ENCODE results near the gene TRMT61A. TPM values are rescaled to one million over a fixed set of nuclear protein-coding genes. Genes with fewer than 3 reads are reported as not detected.

The TRMT61A gene
- total and polyA plus RNA-seq, 2 of the 4 experiments (the other 2 are of a cell fraction) = 5.7 to 16.2 TPM

DNA sequence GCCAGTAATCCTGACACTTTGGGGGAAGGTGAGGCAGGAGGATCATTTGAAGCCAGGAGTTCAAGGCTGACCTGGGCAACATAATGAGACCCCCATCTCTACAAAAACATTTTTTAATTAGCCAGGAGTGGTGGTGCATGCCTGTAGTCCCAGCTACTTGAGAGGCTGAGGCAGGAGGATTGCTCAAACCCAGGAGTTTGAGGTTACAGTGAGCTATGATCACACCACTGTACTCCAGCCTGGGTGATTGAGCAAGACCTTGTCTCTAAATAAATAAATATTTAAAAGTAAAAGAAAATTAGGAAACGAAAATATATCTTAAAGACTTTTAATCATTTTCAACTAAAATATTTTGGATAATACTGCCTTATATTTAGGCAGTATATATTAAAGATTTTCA, 32.2 kb upstream of the TRMT61A start:
- no peak overlapping the region for H2AK5ac ChIP-seq (ENCODE audit: low read depth, low read length)
- TF ChIP-seq SMC3 (IDR thresholded peaks at IDR 0.05; ENCODE audit: low read depth, low read length) = no peak
- TF ChIP-seq MAZ (IDR thresholded peaks at IDR 0.05; ENCODE audit: borderline replicate concordance, low read depth, low read length) = no peak
- no peak for TF ChIP-seq RAD21 (IDR thresholded peaks at IDR 0.05; ENCODE audit: low read length)
- TF ChIP-seq RCOR1 (IDR thresholded peaks at IDR 0.05; ENCODE audit: insufficient replicate concordance, low read length) = no peak
- TF ChIP-seq POLR2A (IDR thresholded peaks at IDR 0.05; ENCODE audit: low read depth, low read length) = no peak
- peak; percentile 60 for TF ChIP-seq CEBPB (IDR thresholded peaks at IDR 0.05; ENCODE audit: low read depth, low read length)
- TF ChIP-seq, protein P1, sequence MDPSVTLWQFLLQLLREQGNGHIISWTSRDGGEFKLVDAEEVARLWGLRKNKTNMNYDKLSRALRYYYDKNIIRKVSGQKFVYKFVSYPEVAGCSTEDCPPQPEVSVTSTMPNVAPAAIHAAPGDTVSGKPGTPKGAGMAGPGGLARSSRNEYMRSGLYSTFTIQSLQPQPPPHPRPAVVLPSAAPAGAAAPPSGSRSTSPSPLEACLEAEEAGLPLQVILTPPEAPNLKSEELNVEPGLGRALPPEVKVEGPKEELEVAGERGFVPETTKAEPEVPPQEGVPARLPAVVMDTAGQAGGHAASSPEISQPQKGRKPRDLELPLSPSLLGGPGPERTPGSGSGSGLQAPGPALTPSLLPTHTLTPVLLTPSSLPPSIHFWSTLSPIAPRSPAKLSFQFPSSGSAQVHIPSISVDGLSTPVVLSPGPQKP (IDR thresholded peaks at IDR 0.05; ENCODE audit: borderline replicate concordance, low read depth, low read length) = no peak
- no peak for TF ChIP-seq CHD1 (IDR thresholded peaks at IDR 0.05; ENCODE audit: low read depth, low read length)
- TF ChIP-seq MXI1 (IDR thresholded peaks at IDR 0.05; ENCODE audit: borderline replicate concordance, low read depth, low read length) = no peak
- intact Hi-C loops (cut with micrococcal nuclease) (no loop called here), dilution Hi-C loops (cut with HindIII; ENCODE audit: low sequenced_read_pairs, unreplicated experiment) (no loop called here), in situ Hi-C loops (cut with MboI; ENCODE audit: low sequenced_read_pairs) (no loop called here)
- ChIA-PET CTCF (no interaction called here), POLR2A (ENCODE audit: unreplicated experiment) (no interaction called here)
- H3K4me2 ChIP-seq (ENCODE audit: low read depth, low read length) = no peak overlapping the region
- H4K8ac ChIP-seq (ENCODE audit: low read depth in 2 of 2, low read length in 2 of 2) = no peak overlapping the region
- no peak overlapping the region for H3K9ac ChIP-seq (ENCODE audit: low read depth, low read length)
- no peak overlapping the region for H4K91ac ChIP-seq (ENCODE audit: insufficient read depth, low read depth, low read length)
- H3K36me3 ChIP-seq (ENCODE audit: control insufficient read depth, insufficient read depth, low read length) = peaks cover 52% of the 10 kb centered on the region
- no peak for ATAC-seq (ENCODE audit: low read depth)
- no peak overlapping the region for H2BK5ac ChIP-seq (ENCODE audit: low read depth, low read length, poor library complexity, severe bottlenecking)
- H4K20me1 ChIP-seq (ENCODE audit: insufficient read depth, low read length) = peaks cover 25% of the 10 kb centered on the region
- H2BK120ac ChIP-seq (ENCODE audit: low read depth, low read length) = no peak overlapping the region
- H3K23ac ChIP-seq (ENCODE audit: low read depth, low read length) = no peak overlapping the region
- DNase-seq = peak; percentile 33
- no peak overlapping the region for H4K5ac ChIP-seq (ENCODE audit: low read depth, low read length)
- no peak overlapping the region for H2BK15ac ChIP-seq (ENCODE audit: low read depth, low read length)
- no peaks in the 10 kb centered on the region for H3K27me3 ChIP-seq (ENCODE audit: control insufficient read depth, insufficient read depth, low read length)
- no peak overlapping the region for H3K4ac ChIP-seq (ENCODE audit: low read depth, low read length)
- H3K9me3 ChIP-seq (ENCODE audit: control insufficient read depth, insufficient read depth, low read length) = no peaks in the 10 kb centered on the region
- H3K27ac ChIP-seq (ENCODE audit: insufficient read depth, low read length) = no peak overlapping the region
- no peak overlapping the region for H2AK9ac ChIP-seq (replicated peaks; ENCODE audit: low read depth, low read length, poor library complexity)
- H3K9me1 ChIP-seq (ENCODE audit: insufficient read depth, low read length) = peaks cover 2% of the 10 kb centered on the region; the same call in 1 of the 2 replicates
- no peak overlapping the region for H3K56ac ChIP-seq (ENCODE audit: extremely low read depth, insufficient read depth, low read length)
- no peak overlapping the region for H3K18ac ChIP-seq (ENCODE audit: low read depth, low read length)
- no peak overlapping the region for H2AFZ ChIP-seq (replicated peaks; ENCODE audit: low read length, poor library complexity)
- peaks cover 20 to 54% of the 10 kb centered on the region in 2 experiments for H3K79me1 ChIP-seq (ENCODE audit: low read depth in 1 of 2, low read length in 2 of 2)
- BruUV-seq (replicated peaks) = no TSS peak
- no peak overlapping the region for H3K4me3 ChIP-seq (ENCODE audit: insufficient read depth, low read depth, low read length)
- no peak overlapping the region for H2BK20ac ChIP-seq (ENCODE audit: low read depth, low read length)
- H3K14ac ChIP-seq (replicated peaks; ENCODE audit: low read depth, low read length) = no peak overlapping the region
- no CpG with 5 or more reads among the region's 1 CpG for WGBS, 2 experiments (ENCODE audit: extremely low coverage in 2 of 2, insufficient read length in 1 of 2)
- no peaks in the 10 kb centered on the region; the same call in 1 of the 2 replicates for H3K4me1 ChIP-seq (ENCODE audit: control insufficient read depth, insufficient read depth, low read length)
